Mammary epithelial cell (primary cell): Measurements from ENCODE around the gene TNN.
A peak's percentile ranks its signal among the peaks of the same experiment; 100 is the strongest.

Source experiments
- CTCF ChIP-seq, 2 donors: IDR thresholded peaks in 1 of 2; conservative IDR thresholded peaks in 1 of 2; 2 replicates each; pipeline ENCODE4 v1.5.1; 2011 to 2012; ENCODE audit warnings: inconsistent platforms in 2 of 2, low read length in 2 of 2, mild to moderate bottlenecking in 2 of 2, control low read depth in 1 of 2, low read depth in 1 of 2; ENCODE audit not compliant: insufficient read depth in 1 of 2; ENCODE audit errors: extremely low read depth in 1 of 2
- EZH2 ChIP-seq: IDR thresholded peaks from 2 replicates; pipeline ENCODE4 v1.6.1; 2012; ENCODE audit warnings: low read length, inconsistent platforms, borderline replicate concordance

- TF ChIP-seq EZH2 = no peak
- peak; percentile 82 to 95 for TF ChIP-seq CTCF (conservative IDR thresholded peaks at IDR 0.05 in 1 of 2, IDR thresholded peaks at IDR 0.05 in 1 of 2; ENCODE audit: extremely low read depth in 1 of 2, insufficient read depth in 1 of 2, low read depth in 1 of 2, low read length in 2 of 2)
These were observed 79.0 kb downstream of the TNN start for GRCh38 chr1:175146529-175147213.
